Testis (tissue), 3 donors: Measurements from ENCODE around the gene C6orf89. TPM values are rescaled to one million over a fixed set of nuclear protein-coding genes. Genes with fewer than 3 reads are reported as not detected.

Experiments
- DNase-seq: peaks from one replicate; pipeline ENCODE4 v3.0.0-alpha.2; 2019
- H3K27ac ChIP-seq, 2 donors: fragments of 200-600 bp; sonication (generic); one replicate each; pipeline ENCODE4 v1.5.1; 2019
- H3K27me3 ChIP-seq: fragments of 200-600 bp; sonication (generic); one replicate; pipeline ENCODE4 v1.5.1; 2019
- H3K36me3 ChIP-seq: fragments of 200-600 bp; sonication (generic); one replicate; pipeline ENCODE4 v1.5.1; 2017; ENCODE audit warnings: low read depth; ENCODE audit errors: missing control alignments
- H3K4me1 ChIP-seq: fragments of 200-600 bp; sonication (generic); one replicate; pipeline ENCODE4 v1.5.1; 2019
- H3K4me3 ChIP-seq, 2 donors: fragments of 200-600 bp; sonication (generic); one replicate each; pipeline ENCODE4 v1.5.1; 2017 to 2019
- H3K9me3 ChIP-seq: fragments of 200-600 bp; sonication (generic); one replicate; pipeline ENCODE4 v1.5.1; 2017
- CTCF ChIP-seq, 3 experiments: fragments of 450-650 bp in 2 of 3; fragments of 200-600 bp in 1 of 3; sonication (generic) in 1 of 3; IDR thresholded peaks; one replicate each; pipeline ENCODE4 v1.5.1; 2016 to 2019; ENCODE audit warnings: antibody characterized with exemption in 3 of 3, mild to moderate bottlenecking in 2 of 3, moderate library complexity in 1 of 3
- POLR2A ChIP-seq: fragments of 450-650 bp; IDR thresholded peaks from one replicate; pipeline ENCODE4 v1.6.1; 2017; ENCODE audit warnings: antibody characterized with exemption, mild to moderate bottlenecking, moderate library complexity
- WGBS, 2 donors: methylation state at CpG; one replicate each; pipeline ENCODE4 v1.1.5; 2018; 5-methylcytosine and 5-hydroxymethylcytosine counted together
- intact Hi-C: fragments of 100-400 bp; cut with DNase I; formaldehyde crosslinking; loops from one replicate; pipeline ENCODE4 v1.15.1; 2023; ENCODE audit warnings: low total_unique reads
- polyA plus RNA-seq: library from polyadenylated mRNA; stranded (reverse); fragments of 350-450 nt; fragmentation: Illumina TruSeq; extraction: RNeasy Lipid Tissue Mini Kit (QIAGEN cat#74804); gene quantifications from one replicate; pipeline ENCODE4 v1.2.3, GENCODE V29; 2014; ENCODE audit warnings: low read depth, low replicate concordance; ENCODE audit not compliant: insufficient read depth
- total RNA-seq, 2 donors: library from RNA; depleted of rRNA; stranded (reverse); fragments of >200 nt; gene quantifications; one replicate each; pipeline ENCODE4 v1.2.3, GENCODE V29; 2016

The C6orf89 gene
- total and polyA plus RNA-seq, 3 donors from 2014 or later = 78.9 to 93.6 (median 80.3) TPM

GRCh38 chr6:36969988-36970891 is 84.5 kb downstream of the C6orf89 start:
- H3K9me3 ChIP-seq = no peaks in the 10 kb centered on the region
- intact Hi-C loops = no loop called here
- no peak for DNase-seq
- TF ChIP-seq POLR2A (no peak), CTCF (IDR thresholded peaks at IDR 0.05) (no peak)
- 84 to 92% methylated on average over 8 to 17 of the region's 17 CpGs for WGBS, 2 donors
- H3K36me3 ChIP-seq = no peaks in the 10 kb centered on the region
- H3K27me3 ChIP-seq = no peaks in the 10 kb centered on the region
- peak overlapping the region in 1 of 2 donors; percentile 68 for H3K27ac ChIP-seq
- peaks cover 9% of the 10 kb centered on the region for H3K4me1 ChIP-seq
- no peak overlapping the region for H3K4me3 ChIP-seq

- DNase-seq = no peak
- Histone ChIP-seq H3K36me3 (no peaks in the 10 kb centered on the region), H3K9me3 (no peaks in the 10 kb centered on the region), H3K4me3 (no peak overlapping the region), H3K4me1 (peaks cover 9% of the 10 kb centered on the region), H3K27ac (peak overlapping the region in 1 of 2 donors; percentile 68), H3K27me3 (no peaks in the 10 kb centered on the region)
- WGBS, 2 donors = 85 to 86% methylated on average over 12 to 17 of the region's 17 CpGs
- intact Hi-C loops = no loop called here
- no peak for TF ChIP-seq POLR2A
- TF ChIP-seq CTCF (IDR thresholded peaks at IDR 0.05) = no peak
Observed at GRCh38 chr6:36970892-36971842, 85.4 kb downstream of the C6orf89 start.

GRCh38 chr6:36971921-36972673 is 86.3 kb downstream of the C6orf89 start:
- H3K9me3 ChIP-seq = no peaks in the 10 kb centered on the region
- H3K27me3 ChIP-seq = no peaks in the 10 kb centered on the region
- intact Hi-C loops = no loop called here
- peaks cover 9% of the 10 kb centered on the region for H3K4me1 ChIP-seq
- TF ChIP-seq POLR2A = no peak
- no peak for TF ChIP-seq CTCF (IDR thresholded peaks at IDR 0.05)
- H3K27ac ChIP-seq = peak overlapping the region; percentile 6 to 68
- no peak for DNase-seq
- no peak overlapping the region for H3K4me3 ChIP-seq
- WGBS, 2 donors = 66 to 89% methylated on average over 9 to 14 of the region's 14 CpGs
- no peaks in the 10 kb centered on the region for H3K36me3 ChIP-seq

GRCh38 chr6:36973190-36973589 is 87.4 kb downstream of the C6orf89 start:
- no peak for DNase-seq
- Histone ChIP-seq H3K4me3 (no peak overlapping the region), H3K27me3 (no peaks in the 10 kb centered on the region), H3K36me3 (no peaks in the 10 kb centered on the region), H3K9me3 (no peaks in the 10 kb centered on the region), H3K27ac (peak overlapping the region in 1 of 2 donors; percentile 68), H3K4me1 (peaks cover 9% of the 10 kb centered on the region)
- 30 to 61% methylated on average over 1 of the region's 1 CpG for WGBS, 2 donors
- TF ChIP-seq POLR2A (no peak), CTCF (IDR thresholded peaks at IDR 0.05) (no peak)
- intact Hi-C loops = no loop called here
